ENCODE measurements around the gene CDADC1.
"Not testable (repeated sequence)": the region's sequence is repeated elsewhere in the genome, so short reads cannot be mapped to it uniquely, and the experiment has no call there.

Gene CDADC1

GRCh38 chr13:49240017-49240416 lies 7.7 kb upstream of the CDADC1 start:
- DNase-seq = no peak

- no peak for DNase-seq
Measured at GRCh38 chr13:49241296-49241695, 6.4 kb upstream of the CDADC1 start.

DNA sequence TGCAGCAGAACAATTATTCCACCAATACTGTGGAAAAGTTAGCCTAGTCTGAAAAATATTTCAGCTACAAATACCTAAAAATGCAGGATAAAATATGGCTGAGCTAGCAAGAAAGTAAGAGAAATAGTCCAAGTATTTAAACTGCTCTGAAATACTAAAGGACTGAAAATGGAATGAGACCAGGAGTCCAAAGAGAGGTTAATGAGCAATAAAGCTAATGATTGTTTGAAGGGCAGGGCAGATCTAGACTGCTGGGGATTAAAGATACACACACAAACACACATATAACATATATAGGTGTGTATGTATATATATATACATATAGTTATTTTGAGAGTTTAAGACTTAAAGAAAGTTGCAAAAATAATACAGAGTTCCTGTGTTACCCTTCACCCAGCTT lies 2.6 kb upstream of the CDADC1 start:
- DNase-seq = no peak

- DNase-seq = no peak
Measured at GRCh38 chr13:49246850-49247642, 679 bp upstream of the CDADC1 start.

- DNase-seq = no peak
Measured at GRCh38 chr13:49248622-49249002, 887 bp downstream of the CDADC1 start.

- DNase-seq = no peak
Measured at GRCh38 chr13:49251326-49251725, 3.6 kb downstream of the CDADC1 start.

DNA sequence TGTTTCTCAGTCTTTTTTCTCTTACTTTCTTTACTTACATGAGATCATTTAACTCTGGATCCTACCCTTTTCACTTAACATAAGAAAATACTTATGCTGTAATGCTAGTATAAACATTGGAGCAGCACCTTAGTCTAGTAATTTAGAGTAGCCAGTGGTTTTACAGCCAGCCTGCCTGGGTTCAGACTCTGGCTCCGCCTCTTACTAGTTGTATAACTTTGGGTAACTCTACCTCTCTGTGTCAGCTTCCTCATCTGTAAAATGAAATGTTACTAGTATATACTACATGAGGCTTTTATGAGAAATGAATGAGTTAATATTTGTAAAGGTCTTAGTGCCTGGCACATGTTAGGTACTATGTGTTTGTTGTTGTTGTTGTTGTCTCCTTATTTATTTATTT lies 5.6 kb downstream of the CDADC1 start:
- DNase-seq = no peak

DNA sequence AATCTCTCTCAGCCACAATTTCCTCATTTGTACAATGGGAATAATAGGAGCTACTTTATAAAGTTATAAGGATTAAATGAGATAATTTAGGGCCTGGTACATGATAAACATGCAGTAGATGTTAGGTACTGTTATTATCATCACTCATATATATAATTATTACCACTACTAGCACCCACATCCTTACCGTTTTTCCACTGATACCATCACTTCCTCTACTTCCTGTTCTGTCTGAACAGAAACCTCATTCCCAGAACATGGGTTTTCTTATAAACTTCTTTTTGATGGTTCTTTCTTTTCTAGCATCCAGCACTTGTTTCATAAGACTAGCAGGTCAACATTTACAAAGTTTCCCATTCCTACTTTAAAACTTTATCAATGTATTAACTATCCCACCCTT lies 6.3 kb downstream of the CDADC1 start:
- no peak for DNase-seq

DNA sequence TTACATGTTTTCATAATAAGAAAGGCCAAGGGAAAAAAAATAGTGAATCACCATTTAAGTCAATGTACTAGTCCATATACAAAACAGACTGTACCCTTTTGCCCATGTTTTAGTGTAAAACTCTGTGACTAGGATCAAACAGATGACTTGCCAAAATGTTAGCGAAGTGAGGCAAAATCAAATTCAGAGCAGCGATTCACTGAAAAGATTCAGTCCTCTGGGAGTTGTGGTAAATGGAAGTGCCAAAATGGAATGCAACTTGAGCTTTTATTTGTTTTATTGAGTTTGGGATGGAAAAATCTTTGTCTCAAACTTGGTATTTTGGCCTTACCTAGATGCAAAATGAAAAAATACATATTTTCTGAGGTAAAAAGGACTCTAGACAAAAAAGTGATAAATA lies 9.1 kb downstream of the CDADC1 start:
- DNase-seq = no peak

DNA sequence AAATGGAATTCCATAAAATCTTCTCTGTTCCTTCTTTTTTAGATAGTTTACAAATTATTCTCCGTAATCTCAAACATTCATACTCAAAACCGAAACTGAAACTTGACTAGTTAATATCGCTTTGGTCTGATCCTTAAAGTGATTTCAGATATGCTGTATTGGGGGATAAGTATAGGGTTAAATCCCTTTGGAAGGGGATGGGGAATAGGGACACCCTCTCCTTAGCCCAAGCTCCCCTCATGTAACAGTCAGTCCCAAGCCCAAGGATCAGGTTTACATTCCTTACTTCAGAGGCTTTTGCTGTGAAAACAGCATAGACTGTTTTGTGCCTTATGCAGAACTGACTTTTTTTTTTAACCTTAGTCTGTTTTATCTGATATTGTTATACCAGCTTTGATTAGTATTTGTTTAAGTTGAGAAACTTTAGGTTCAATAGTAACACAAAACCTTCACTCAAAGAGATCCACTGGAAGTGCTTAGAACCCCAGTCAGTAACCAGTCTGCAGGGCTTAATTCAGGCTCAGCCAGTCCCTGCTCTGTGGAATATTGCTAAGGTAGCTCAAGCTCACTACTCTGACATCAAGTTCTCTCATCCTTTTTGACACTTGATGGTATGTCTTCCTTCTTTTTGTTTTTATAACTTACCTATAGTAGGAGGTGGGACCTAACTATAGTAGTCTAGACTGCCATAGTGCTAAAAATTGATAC lies 10.5 kb downstream of the CDADC1 start:
- DNase-seq = no peak

DNA sequence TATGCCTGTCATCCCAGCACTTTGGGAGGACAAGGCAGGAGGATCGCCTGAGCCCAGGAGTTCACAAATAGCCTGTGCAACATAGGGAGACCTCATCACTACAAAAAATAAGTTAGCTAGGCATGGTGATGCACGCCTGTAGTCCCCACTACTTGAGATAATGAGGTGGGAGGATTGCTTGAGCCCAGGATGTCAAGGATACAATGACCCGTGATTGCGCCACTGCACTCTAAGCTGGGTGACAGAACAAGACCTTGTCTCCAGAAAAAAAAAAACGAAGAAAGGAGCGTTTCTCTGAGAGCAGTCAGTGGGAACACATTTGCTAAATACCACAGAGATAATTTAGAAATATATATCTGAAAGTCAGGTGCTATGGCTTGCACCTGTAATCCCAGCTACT lies 11.9 kb downstream of the CDADC1 start:
- no peak for DNase-seq

GRCh38 chr13:49262634-49263033 lies 14.9 kb downstream of the CDADC1 start:
- DNase-seq = no peak

- no peak for DNase-seq
Measured at GRCh38 chr13:49265822-49266221, 18.1 kb downstream of the CDADC1 start.

DNA sequence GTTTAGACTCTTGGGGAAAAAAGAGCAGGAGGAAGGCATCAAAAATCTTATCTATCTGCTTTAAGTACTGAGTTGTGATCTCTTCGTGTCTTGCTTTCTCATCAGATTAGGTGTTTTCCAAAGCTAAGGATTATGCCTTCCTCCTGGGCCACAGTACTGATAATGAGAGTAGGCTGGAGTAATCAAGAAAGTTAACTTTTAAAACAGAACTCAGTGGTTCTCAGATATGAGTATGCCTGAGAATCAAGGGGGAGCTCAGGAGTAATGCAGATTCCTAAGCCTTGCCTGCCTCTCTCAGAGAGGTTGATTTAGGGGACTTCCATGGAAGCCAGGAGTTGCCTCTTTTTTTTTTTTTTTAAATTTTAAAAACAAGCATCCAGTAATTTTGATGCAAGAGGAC lies 23.5 kb downstream of the CDADC1 start:
- DNase-seq = no peak

DNA sequence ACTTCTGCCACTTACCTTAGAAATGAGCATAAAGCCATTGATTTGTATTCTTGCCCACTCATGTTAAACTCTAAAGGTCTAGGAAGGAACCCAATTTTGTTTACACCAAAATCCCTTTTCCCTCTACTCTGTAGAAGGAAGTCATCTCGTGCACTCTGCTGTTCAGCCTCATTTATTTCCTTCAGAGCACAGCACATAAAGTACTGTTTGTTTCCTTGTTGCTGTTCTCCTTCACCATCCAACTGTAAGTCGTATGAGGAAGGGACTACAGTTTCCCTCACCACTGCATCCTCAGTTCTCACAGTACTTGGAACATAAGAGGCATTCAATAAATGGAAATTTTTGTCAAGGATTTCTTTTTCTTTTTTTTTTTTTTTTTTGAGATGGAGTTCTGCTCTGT lies 24.6 kb downstream of the CDADC1 start:
- DNase-seq = no peak

DNA sequence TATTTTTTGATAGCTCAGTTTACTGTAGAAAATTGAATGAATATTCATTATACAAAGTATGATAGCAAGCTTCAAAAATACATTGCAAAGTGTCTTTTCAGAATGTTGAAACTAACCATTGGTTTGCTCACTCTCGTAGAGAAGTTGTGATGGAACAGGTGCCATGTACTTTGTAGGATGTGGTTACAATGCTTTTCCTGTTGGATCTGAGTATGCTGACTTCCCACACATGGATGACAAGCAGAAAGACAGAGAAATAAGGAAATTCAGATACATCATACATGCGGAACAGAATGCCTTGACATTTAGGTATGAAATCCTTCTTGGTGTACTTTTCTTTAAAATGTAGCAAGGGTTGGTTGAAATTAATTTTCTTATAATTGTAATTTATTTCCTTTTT lies 30.5 kb downstream of the CDADC1 start:
- DNase-seq = no peak

DNA sequence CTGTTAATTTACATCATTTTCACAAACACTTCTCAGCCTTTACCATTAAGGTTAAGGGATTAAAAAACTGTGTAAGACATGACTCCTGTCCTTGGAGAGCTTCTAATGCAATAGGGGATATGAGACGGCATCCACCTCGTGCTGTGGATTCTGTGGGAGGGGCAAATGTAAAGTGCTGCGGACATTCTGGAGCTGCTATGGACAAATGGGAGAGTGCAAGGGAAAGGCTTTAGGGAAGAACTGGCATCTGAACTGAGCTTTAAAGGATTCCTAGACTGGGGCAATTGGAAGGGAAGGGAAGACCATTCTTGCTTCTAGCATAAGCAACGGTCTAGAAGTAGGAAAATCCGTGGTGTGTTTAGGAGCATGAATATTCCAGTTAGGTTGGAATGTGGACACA lies 31.4 kb downstream of the CDADC1 start:
- no peak for DNase-seq

DNA sequence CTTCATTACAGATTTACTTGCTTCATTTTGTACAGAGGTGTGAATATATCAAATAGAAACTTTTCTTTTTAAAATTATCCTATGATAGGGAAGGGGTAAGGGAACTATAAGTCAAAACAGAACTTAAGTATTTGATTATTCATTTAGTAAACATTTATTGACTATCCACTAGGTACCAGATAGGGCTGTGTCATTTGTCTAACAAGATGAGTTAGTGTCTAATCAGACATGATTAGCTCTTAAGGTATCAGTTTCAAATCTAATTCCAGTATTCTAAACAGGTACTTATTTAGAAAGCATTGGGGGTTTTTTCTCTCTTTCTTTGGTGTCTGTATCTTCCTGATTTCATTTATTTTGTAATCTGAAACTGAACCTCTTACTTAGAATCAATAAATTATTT lies 32.2 kb downstream of the CDADC1 start:
- DNase-seq = no peak

- no peak for DNase-seq
Measured at GRCh38 chr13:49287995-49288394, 40.3 kb downstream of the CDADC1 start.

DNA sequence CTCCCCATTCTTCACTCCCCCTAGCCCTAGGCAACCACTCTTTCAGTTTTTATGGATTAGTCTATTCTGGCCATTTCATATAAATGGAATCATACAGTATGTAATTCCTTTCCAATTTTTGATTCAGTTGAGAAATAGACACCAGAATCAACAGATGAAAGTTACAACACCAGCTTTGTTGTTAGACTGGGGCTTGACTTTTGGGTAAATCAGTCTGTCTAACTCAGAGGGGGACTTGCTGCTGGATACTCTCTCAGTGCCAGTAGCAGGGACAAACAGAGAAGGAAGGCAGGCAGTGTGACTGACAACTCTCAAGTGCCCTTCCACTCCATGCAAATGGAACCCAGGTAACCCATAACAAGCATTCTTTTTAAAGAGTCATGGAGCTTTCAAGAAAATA lies 40.7 kb downstream of the CDADC1 start:
- DNase-seq = no peak

DNA sequence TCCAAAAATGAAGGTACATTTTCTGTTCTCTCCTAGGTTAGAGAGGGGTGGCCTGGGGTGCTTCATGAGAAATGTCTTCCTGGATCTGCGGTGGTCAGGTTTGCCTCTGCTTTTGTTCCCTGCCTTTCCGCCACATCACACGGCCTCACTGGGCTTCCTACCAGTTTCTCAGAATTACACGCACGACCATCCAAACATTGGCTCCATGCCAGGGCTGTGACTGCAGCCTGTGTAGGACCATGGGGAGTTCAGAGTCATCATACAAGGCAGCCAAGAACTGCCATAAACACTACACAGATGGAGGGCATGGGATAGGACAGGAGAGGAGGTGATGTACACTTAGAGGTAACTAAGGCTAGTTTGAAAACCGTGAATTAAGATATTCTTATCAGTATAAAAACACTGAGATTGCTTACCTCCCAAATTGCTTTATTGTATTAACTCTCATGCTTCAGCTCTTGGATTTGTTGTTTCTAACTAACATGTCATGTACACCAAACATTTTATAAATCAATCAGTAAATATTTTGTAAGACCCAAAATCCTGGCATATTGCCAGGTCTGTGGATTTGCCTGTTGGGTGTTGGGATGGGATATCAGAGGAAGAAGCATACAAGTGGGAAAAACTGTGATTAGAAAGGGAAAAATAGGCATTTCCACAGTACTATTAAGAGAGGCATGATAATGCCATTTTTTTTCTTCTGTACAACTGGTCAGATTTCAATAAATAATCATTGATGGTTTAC lies 45.2 kb downstream of the CDADC1 start:
- DNase-seq = no peak

GRCh38 chr13:49294723-49295122 lies 47.0 kb downstream of the CDADC1 start:
- not testable (repeated sequence) for DNase-seq

DNA sequence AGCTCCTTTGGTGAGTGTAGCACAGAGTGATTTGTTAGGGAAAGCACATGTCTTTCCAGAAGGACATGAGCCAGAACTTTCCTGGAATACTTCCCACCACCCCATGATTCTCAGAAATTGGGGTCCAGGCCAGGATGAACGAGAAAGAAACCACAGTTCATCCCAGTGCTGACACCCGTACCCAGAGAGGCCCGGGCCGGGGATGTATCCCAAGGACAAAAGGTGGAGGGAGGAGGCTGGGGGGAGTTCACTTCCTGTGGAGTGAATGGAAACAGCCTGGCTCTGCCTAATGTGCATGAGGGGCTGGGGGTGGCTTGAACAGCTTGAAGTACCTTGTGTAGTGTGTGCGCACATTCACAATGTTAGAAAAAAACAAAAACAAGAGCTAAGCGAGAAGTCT lies 47.5 kb downstream of the CDADC1 start:
- no peak for DNase-seq

- DNase-seq = no peak
Measured at GRCh38 chr13:49296659-49297058, 48.9 kb downstream of the CDADC1 start.

Data from NCI-H1436 treated with DMSO at 0.1 percent for 48 hours (cell line).